HepG2 (cell line): ENCODE data around the gene HES6. TPM values are rescaled to one million over a fixed set of nuclear protein-coding genes. Genes with fewer than 3 reads are reported as not detected.
"Not testable (repeated sequence)": the region's sequence is repeated elsewhere in the genome, so short reads cannot be mapped to it uniquely, and the experiment has no call there.

Experiments used
- ATAC-seq: fragments of 200-7000 bp; cut with Tn5 transposase; 3 replicates; pipeline ENCODE4 v1.9.1; 2020; ENCODE audit warnings: mild to moderate bottlenecking, moderate library complexity
- BruUV-seq: library from RNA; stranded (reverse); fragments of 400-500 nt; replicated peaks from 2 replicates; lab custom pipeline; 2021; lab: Mats Ljungman, UMichigan
- CTCF ChIA-PET: fragments of 300-600 bp; formaldehyde crosslinking; extraction: SDS; loops from one replicate; lab custom pipeline; 2021; ENCODE audit warnings: low total read pairs, inconsistent platforms, low intra/inter-chr PET ratio; lab: Yijun Ruan, JAX
- POLR2A ChIA-PET: fragments of 350-600 bp; sonication (Branson Sonifier 250); formaldehyde crosslinking; loops from one replicate; lab custom pipeline; 2020; ENCODE audit warnings: antibody characterized with exemption, inconsistent platforms; lab: Yijun Ruan, JAX
- DNase-seq: peaks from one replicate; pipeline ENCODE4 v3.0.0-alpha.2; 2015; ENCODE audit warnings: low spot score
- FAIRE-seq: peaks from 3 replicates; lab custom pipeline; 2011; peaks lifted over from hg19 to GRCh38; lab: Jason Lieb, UNC
- H2AFZ ChIP-seq: one replicate; pipeline ENCODE4 v1.6.1; 2011; ENCODE audit warnings: low read length, inconsistent platforms
- H3K27ac ChIP-seq: fragments of 300-600 bp; 3 replicates; pipeline ENCODE4 v1.8.0; 2011; ENCODE audit warnings: mixed run types, mild to moderate bottlenecking, mixed read lengths, low read length, inconsistent platforms; ENCODE audit not compliant: insufficient read depth; ENCODE audit errors: extremely low read length
- H3K27me3 ChIP-seq, 2 experiments: fragments of 200-600 bp in 1 of 2; 2 replicates in 1 of 2; 3 replicates in 1 of 2; pipeline versions ENCODE4 v1.6.0 to v1.8.0; 2011; ENCODE audit warnings: low read length in 2 of 2, mild to moderate bottlenecking in 2 of 2, moderate library complexity in 2 of 2, inconsistent platforms in 1 of 2; ENCODE audit not compliant: insufficient read depth in 2 of 2, control insufficient read depth in 1 of 2
- H3K36me3 ChIP-seq, 2 experiments: fragments of 200-600 bp in 1 of 2; replicated peaks in 1 of 2; 2 replicates in 1 of 2; 3 replicates in 1 of 2; pipeline versions ENCODE4 v1.5.1 to v1.8.0; 2011; ENCODE audit warnings: low read length in 2 of 2, inconsistent platforms in 1 of 2; ENCODE audit not compliant: insufficient read depth in 2 of 2, control insufficient read depth in 1 of 2
- H3K4me1 ChIP-seq: 2 replicates; pipeline ENCODE4 v1.5.1; 2012; ENCODE audit warnings: low read length, inconsistent platforms; ENCODE audit not compliant: insufficient read depth
- H3K4me2 ChIP-seq: 2 replicates; pipeline ENCODE4 v1.6.0; 2011; ENCODE audit warnings: low read depth, low read length, inconsistent platforms
- H3K4me3 ChIP-seq, 3 experiments: fragments of 200-600 bp in 1 of 3; sonication (generic), shearing (Covaris generic) in 1 of 3; replicated peaks in 1 of 3; 2 replicates each; pipeline ENCODE4 v1.5.1; 2011 to 2016; ENCODE audit warnings: low read length in 3 of 3, inconsistent platforms in 2 of 3, low read depth in 2 of 3, mild to moderate bottlenecking in 2 of 3, control low read depth in 1 of 3, mixed read lengths in 1 of 3; ENCODE audit not compliant: insufficient read depth in 1 of 3
- H3K79me2 ChIP-seq: one replicate; pipeline ENCODE4 v1.6.1; 2011; ENCODE audit warnings: low read length, inconsistent platforms; ENCODE audit not compliant: insufficient read depth
- H3K9ac ChIP-seq: 2 replicates; pipeline ENCODE4 v1.6.0; 2011; ENCODE audit warnings: mild to moderate bottlenecking, low read depth, low read length, inconsistent platforms; ENCODE audit not compliant: insufficient read depth
- H3K9me3 ChIP-seq: 2 replicates; pipeline ENCODE4 v1.5.1; 2012; ENCODE audit warnings: mild to moderate bottlenecking, low read length
- H4K20me1 ChIP-seq: 2 replicates; pipeline ENCODE4 v1.6.0; 2011; ENCODE audit warnings: inconsistent platforms, mild to moderate bottlenecking, low read length, moderate library complexity; ENCODE audit not compliant: insufficient read depth
- FLYWCH1 ChIP-seq: sonication (generic); formaldehyde crosslinking; IDR thresholded peaks from 2 replicates; pipeline ENCODE4 v1.8.1; 2023; ENCODE audit warnings: mild to moderate bottlenecking, missing genetic modification reagents
- MIER3 ChIP-seq: IDR thresholded peaks from 2 replicates; pipeline ENCODE4 v1.6.1; 2016; ENCODE audit warnings: missing compliant biosample characterization, borderline replicate concordance
- NCOR1 ChIP-seq: fragments of 200-600 bp; sonication (generic); IDR thresholded peaks from 2 replicates; pipeline ENCODE4 v1.7.0; 2017; ENCODE audit warnings: antibody characterized with exemption, low read length, borderline replicate concordance
- RXRA ChIP-seq: sonication (generic); formaldehyde crosslinking; IDR thresholded peaks from 2 replicates; pipeline ENCODE4 v1.5.1; 2020; ENCODE audit warnings: missing genetic modification reagents
- SRSF1 ChIP-seq: fragments of 200-400 bp; formaldehyde crosslinking; optimal IDR thresholded peaks from 2 replicates; pipeline ENCODE3; 2017; ENCODE audit warnings: mild to moderate bottlenecking, low read depth, low read length, moderate library complexity
- ZFP36L2 ChIP-seq: sonication (generic); formaldehyde crosslinking; IDR thresholded peaks from 2 replicates; pipeline ENCODE4 v1.4.0; 2020; ENCODE audit warnings: missing genetic modification reagents
- ZNF484 ChIP-seq: sonication (generic); formaldehyde crosslinking; IDR thresholded peaks from 2 replicates; pipeline ENCODE4 v1.5.1; 2020; ENCODE audit warnings: mild to moderate bottlenecking, low read depth, missing genetic modification reagents, borderline replicate concordance
- ZSCAN9 ChIP-seq: IDR thresholded peaks from 2 replicates; pipeline ENCODE4 v1.6.1; 2016; ENCODE audit warnings: borderline replicate concordance
- WGBS: methylation state at CpG from one replicate; pipeline ENCODE4 v1.1.6; 2017; ENCODE audit warnings: low lambda C conversion rate; 5-methylcytosine and 5-hydroxymethylcytosine counted together
- in situ Hi-C: cut with HindIII; loops from 2 replicates; pipeline ENCODE4 v1.10.0; 2017; ENCODE audit warnings: low pct_unique_long_range_greater_than_20kb; ENCODE audit not compliant: extremely low pct_ligation_motif_present
- intact Hi-C: fragments of 100-400 bp; cut with micrococcal nuclease; formaldehyde crosslinking; loops from one replicate; pipeline ENCODE4 v1.10.0; 2022; ENCODE audit not compliant: unreplicated experiment
- polyA plus RNA-seq, 8 experiments: library from polyadenylated mRNA; depleted of rRNA in 3 of 8; stranded (reverse) in 7 of 8; unstranded in 1 of 8; fragments of >200 nt; fragmentation: Illumina TruSeq in 4 of 8; extraction: Trizol in 4 of 8; gene quantifications; 2 replicates each; pipeline versions ENCODE4 v1.2.1 to v1.2.3, GENCODE V29; 2011 to 2016; ENCODE audit warnings: low read depth in 4 of 8, missing spikeins in 1 of 8, mixed read lengths in 1 of 8; ENCODE audit not compliant: insufficient read depth in 1 of 8
- total RNA-seq, 5 experiments: library from RNA; depleted of rRNA; stranded (reverse); fragments of >200 nt; fragmentation: Illumina TruSeq; extraction: Trizol; gene quantifications; 2 replicates each; pipeline ENCODE4 v1.2.3, GENCODE V29; 2016; ENCODE audit warnings: low read depth in 1 of 5
- TF ChIP-seq, protein P1 (sequence below): sonication (generic); formaldehyde crosslinking; IDR thresholded peaks from 2 replicates; pipeline ENCODE4 v1.8.1; 2023; ENCODE audit warnings: mild to moderate bottlenecking, missing genetic modification reagents
- TF ChIP-seq, protein P2 (sequence below): sonication (generic); formaldehyde crosslinking; IDR thresholded peaks from 2 replicates; pipeline ENCODE4 v1.4.0; 2020; ENCODE audit warnings: mild to moderate bottlenecking, missing genetic modification reagents
- TF ChIP-seq, protein P3 (sequence below): sonication (generic); formaldehyde crosslinking; IDR thresholded peaks from 2 replicates; pipeline ENCODE4 v1.4.0; 2020; ENCODE audit warnings: missing genetic modification reagents

HES6 gene
- total and polyA plus RNA-seq, 2 of the 13 experiments (the other 11 are each of a cell fraction or from before 2014, with no cell fraction given): 19.5 to 82.8 TPM

DNA sequence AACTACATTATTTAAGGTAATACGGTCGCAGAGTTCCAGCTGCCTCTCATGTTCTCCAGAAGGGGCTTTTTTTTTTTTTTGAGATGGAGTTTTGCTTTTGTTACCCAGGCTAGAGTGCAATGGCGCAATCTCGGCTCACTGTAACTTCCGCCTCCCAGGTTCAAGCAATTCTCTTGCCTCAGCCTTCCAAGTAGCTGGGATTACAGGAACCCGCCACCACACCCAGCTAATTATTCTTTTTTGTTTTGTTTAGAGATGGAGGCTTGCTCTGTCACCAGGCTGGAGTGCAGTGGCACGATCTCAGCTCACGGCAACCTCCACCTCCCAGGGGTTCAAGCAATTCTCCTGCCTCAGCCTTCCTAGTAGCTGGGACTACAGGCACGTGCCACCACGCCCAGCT lies 33.6 kb upstream of the HES6 start:
- intact Hi-C loops, DNase-seq, H3K27ac ChIP-seq, H3K27me3 ChIP-seq, ATAC-seq, BruUV-seq, H3K4me3 ChIP-seq, FAIRE-seq, H3K9me3 ChIP-seq, H2AFZ ChIP-seq, in situ Hi-C loops, H4K20me1 ChIP-seq, H3K9ac ChIP-seq, CTCF ChIA-PET, H3K4me2 ChIP-seq: not testable (repeated sequence)
- POLR2A ChIA-PET: interaction anchor here (1.0 to 1.1 kb wide), 2 partner anchors 10 to 12 kb away, joined by 3 read pairs; no protein-coding TSS in a partner anchor
- Histone ChIP-seq H3K4me1 (peaks cover 27% of the 10 kb centered on the region), H3K79me2 (peaks cover 10% of the 10 kb centered on the region), H3K36me3 (peaks cover 49 to 89% of the 10 kb centered on the region in 2 experiments)
- 97% methylated on average over 10 of the region's 10 CpGs for WGBS

DNA sequence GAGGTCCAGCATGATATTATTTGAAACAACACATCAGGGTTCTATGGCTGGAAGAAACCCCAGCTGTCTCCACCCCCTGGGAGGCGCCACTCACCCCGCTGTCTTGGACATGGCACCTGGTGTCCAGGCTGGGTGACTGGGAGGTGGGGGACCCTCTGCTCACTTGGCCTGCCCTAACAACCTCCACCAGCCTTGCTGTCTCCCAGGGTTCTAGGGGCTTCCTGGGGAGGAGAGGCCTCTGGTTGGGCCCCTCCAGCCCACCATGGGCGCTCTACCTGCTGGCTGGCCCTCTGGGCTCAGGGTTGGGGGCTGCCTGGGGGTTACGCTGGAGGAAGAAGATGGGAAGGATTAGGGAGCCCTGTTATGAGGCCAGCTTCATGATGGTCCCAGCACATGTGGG lies 32.3 kb upstream of the HES6 start:
- H3K27ac ChIP-seq: no peak overlapping the region
- 98% methylated on average over 4 of the region's 4 CpGs for WGBS
- intact Hi-C loops (no loop called here), in situ Hi-C loops (no loop called here)
- no peaks in the 10 kb centered on the region for H3K79me2 ChIP-seq
- no peak overlapping the region for H3K4me2 ChIP-seq
- H3K27me3 ChIP-seq: no peaks in the 10 kb centered on the region
- H3K4me1 ChIP-seq: peaks cover 22% of the 10 kb centered on the region
- no peaks in the 10 kb centered on the region for H4K20me1 ChIP-seq
- no peak overlapping the region for H2AFZ ChIP-seq
- DNase-seq: no peak
- H3K9ac ChIP-seq: no peak overlapping the region
- ATAC-seq: no peak
- H3K9me3 ChIP-seq: no peaks in the 10 kb centered on the region
- no peak overlapping the region for H3K4me3 ChIP-seq
- BruUV-seq: no TSS peak
- no peak for FAIRE-seq
- ChIA-PET POLR2A (no interaction called here), CTCF (no interaction called here)
- H3K36me3 ChIP-seq: peaks cover 56 to 92% of the 10 kb centered on the region in 2 experiments
- TF ChIP-seq, protein P1, sequence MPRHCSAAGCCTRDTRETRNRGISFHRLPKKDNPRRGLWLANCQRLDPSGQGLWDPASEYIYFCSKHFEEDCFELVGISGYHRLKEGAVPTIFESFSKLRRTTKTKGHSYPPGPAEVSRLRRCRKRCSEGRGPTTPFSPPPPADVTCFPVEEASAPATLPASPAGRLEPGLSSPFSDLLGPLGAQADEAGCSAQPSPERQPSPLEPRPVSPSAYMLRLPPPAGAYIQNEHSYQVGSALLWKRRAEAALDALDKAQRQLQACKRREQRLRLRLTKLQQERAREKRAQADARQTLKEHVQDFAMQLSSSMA (CRISPR knock-in tag): no peak
- TF ChIP-seq RXRA: no peak
- no peak for TF ChIP-seq ZNF484 (CRISPR knock-in tag)
- TF ChIP-seq, protein P2, sequence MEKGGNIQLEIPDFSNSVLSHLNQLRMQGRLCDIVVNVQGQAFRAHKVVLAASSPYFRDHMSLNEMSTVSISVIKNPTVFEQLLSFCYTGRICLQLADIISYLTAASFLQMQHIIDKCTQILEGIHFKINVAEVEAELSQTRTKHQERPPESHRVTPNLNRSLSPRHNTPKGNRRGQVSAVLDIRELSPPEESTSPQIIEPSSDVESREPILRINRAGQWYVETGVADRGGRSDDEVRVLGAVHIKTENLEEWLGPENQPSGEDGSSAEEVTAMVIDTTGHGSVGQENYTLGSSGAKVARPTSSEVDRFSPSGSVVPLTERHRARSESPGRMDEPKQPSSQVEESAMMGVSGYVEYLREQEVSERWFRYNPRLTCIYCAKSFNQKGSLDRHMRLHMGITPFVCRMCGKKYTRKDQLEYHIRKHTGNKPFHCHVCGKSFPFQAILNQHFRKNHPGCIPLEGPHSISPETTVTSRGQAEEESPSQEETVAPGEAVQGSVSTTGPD (CRISPR knock-in tag): no peak
- TF ChIP-seq ZFP36L2: no peak
- TF ChIP-seq NCOR1: no peak
- no peak for TF ChIP-seq ZSCAN9
- TF ChIP-seq MIER3 (CRISPR knock-in tag): no peak
- TF ChIP-seq, protein P3, sequence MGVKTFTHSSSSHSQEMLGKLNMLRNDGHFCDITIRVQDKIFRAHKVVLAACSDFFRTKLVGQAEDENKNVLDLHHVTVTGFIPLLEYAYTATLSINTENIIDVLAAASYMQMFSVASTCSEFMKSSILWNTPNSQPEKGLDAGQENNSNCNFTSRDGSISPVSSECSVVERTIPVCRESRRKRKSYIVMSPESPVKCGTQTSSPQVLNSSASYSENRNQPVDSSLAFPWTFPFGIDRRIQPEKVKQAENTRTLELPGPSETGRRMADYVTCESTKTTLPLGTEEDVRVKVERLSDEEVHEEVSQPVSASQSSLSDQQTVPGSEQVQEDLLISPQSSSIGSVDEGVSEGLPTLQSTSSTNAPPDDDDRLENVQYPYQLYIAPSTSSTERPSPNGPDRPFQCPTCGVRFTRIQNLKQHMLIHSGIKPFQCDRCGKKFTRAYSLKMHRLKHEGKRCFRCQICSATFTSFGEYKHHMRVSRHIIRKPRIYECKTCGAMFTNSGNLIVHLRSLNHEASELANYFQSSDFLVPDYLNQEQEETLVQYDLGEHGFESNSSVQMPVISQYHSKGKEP: no peak
- TF ChIP-seq FLYWCH1: no peak
- no peak for TF ChIP-seq SRSF1
